Neural progenitor cell (in vitro differentiated cells): ENCODE results near the gene ST8SIA5.

Experiments
- CTCF ChIP-seq: fragments of 200-600 bp; sonication (generic); IDR thresholded peaks from 2 replicates; pipeline ENCODE4 v1.5.1; 2017; ENCODE audit warnings: antibody characterized with exemption, mild to moderate bottlenecking
- EZH2 ChIP-seq: fragments of 200-600 bp; sonication (generic); IDR thresholded peaks from 2 replicates; pipeline ENCODE4 v1.6.1; 2017; ENCODE audit warnings: antibody characterized with exemption, mild to moderate bottlenecking, moderate library complexity

DNA sequence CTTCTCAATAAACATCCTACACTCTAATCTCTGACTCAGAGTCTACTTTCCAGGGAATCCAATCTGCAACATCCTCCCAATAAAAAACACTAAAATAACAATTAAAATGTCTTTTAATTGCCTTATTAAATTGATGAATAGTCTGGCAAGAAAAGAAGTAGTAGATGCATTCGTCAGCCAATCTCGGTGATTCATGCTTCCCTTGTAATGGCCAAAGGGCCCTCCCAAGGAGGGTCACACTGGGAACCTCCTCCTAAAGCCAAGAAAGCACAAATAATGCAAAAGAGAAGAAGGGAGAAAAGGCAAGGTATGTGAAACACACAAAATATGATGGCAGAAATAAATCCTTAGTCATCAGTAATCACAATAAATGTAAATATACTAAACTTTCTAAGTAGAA, 16.8 kb downstream of the ST8SIA5 start:
- TF ChIP-seq CTCF (no peak), EZH2 (no peak)
